ENCODE data around the gene THAP7. TPM values are rescaled to one million over a fixed set of nuclear protein-coding genes. Genes with fewer than 3 reads are reported as not detected.

THAP7 gene
- total RNA-seq, 1 donor from 2014 or later = 25.9 TPM

DNA sequence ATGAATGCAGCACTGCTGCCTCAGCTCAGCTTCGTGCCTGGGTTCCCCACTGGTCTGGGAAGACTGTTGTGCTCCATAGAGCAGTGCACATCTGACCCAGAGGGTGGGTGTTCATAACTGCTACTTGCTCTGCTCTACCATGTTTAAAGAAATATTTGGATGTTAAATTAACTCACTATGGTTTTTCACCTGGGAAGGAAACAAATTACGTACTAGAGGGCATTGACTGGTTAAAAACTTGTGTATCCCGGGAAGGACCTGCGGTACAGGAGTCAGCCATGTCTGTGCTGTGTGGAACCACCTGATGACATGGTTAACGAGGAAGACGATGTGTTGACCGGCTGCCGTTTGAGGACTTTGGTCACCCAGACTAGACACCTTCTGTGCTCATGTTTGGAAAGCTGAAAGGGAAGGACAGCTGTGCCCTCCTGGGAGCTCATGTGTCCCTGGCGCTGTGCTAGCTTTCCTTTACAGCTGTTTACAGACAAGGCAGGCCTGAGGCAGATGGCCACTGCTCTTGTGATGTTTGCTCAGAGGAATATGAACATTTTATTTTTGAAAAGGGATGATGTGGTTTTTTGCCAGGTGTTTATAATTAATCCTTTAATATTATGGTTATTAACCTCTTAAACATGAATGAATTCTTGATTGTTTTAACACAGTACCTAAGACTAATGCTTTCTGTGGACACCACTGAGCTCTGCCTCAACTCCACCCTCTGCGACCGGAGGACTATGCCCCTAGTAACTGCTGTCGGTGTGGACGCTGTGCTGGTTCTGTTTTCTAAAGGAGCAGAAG is 49.2 kb downstream of the THAP7 start:
- peaks cover 48% of the 10 kb centered on the region for H3K36me3 Mint-ChIP-seq (ENCODE audit: low read depth)
- intact Hi-C loops (cut with micrococcal nuclease) = no loop called here
- H3K27me3 Mint-ChIP-seq (ENCODE audit: low read depth) = peaks cover 8% of the 10 kb centered on the region
- H3K27ac Mint-ChIP-seq = no peak overlapping the region
- H3K4me3 Mint-ChIP-seq (ENCODE audit: low read depth) = no peak overlapping the region
- H3K4me1 Mint-ChIP-seq (ENCODE audit: low read depth) = peaks cover 14% of the 10 kb centered on the region
- no peaks in the 10 kb centered on the region for H3K9me3 Mint-ChIP-seq
- no peak for DNase-seq (ENCODE audit: low spot score)

DNA sequence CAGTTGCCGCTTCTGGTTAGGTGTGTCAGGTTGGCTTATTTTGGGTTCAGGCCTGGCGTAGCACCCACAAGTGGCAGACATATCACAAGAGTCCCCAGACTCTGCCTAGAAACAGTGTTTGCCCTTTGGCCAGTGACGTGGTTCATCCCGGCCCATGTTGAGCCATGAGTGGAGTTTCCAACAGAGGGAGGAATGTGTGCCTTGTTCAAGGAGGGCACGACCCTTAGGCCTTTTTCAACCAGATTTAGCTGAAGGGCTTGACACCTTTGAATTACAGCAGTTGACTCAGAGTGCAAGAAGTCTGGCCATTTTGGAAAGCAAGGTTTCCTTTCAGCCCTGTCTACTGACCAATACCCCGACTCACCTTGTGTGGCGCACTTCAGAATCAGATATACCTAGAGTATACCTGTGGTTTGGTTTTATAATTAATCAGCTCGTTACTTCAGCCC is 50.0 kb downstream of the THAP7 start:
- intact Hi-C loops (cut with micrococcal nuclease) = no loop called here
- peaks cover 16% of the 10 kb centered on the region for H3K4me1 Mint-ChIP-seq (ENCODE audit: low read depth)
- no peak overlapping the region for H3K27ac Mint-ChIP-seq
- H3K36me3 Mint-ChIP-seq (ENCODE audit: low read depth) = peaks cover 51% of the 10 kb centered on the region
- no peak overlapping the region for H3K4me3 Mint-ChIP-seq (ENCODE audit: low read depth)
- no peak for DNase-seq (ENCODE audit: low spot score)
- H3K27me3 Mint-ChIP-seq (ENCODE audit: low read depth) = peaks cover 6% of the 10 kb centered on the region
- no peaks in the 10 kb centered on the region for H3K9me3 Mint-ChIP-seq

DNA sequence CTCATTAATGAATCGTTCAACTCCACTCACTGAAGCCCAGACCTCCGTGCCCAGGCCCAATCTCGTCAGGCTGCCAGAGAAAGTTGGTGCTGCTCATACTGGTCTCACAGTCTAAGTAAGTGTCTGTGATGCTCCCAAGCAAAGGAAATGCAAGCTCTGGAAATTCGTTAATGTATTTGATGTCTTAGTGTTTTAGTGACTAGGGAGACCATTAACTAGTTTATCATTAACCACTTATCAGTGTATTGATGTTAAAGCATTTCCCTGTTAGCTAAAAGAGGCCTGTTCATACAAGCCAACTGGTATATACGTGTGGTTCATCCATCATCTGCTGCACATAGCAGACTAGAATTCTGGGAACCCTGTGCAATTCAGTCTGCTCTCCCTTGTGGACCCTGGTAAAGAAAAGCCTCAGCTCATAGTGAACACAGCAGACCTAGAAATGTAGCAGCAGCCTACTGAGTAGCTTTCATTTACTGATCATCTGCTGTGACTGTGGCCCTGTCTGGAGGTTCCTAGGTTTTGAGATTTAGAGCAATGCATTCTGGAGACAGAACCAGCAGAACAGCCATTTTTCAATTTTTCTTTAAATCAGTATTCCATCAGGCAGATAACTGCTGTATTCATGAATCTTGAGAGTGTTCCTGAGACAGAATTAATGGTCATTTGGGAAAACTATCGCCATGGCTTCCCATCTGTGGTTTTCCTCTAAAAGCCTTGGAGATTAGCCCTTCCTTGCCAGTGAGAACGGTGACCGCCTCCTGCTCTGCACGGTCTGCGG is 50.6 kb downstream of the THAP7 start:
- H3K36me3 Mint-ChIP-seq (ENCODE audit: low read depth) = peaks cover 56% of the 10 kb centered on the region
- no peak overlapping the region for H3K27ac Mint-ChIP-seq
- peaks cover 20% of the 10 kb centered on the region for H3K4me1 Mint-ChIP-seq (ENCODE audit: low read depth)
- no peak overlapping the region for H3K4me3 Mint-ChIP-seq (ENCODE audit: low read depth)
- peaks cover 2% of the 10 kb centered on the region for H3K27me3 Mint-ChIP-seq (ENCODE audit: low read depth)
- intact Hi-C loops (cut with micrococcal nuclease) = no loop called here
- H3K9me3 Mint-ChIP-seq = no peaks in the 10 kb centered on the region
- no peak for DNase-seq (ENCODE audit: low spot score)

DNA sequence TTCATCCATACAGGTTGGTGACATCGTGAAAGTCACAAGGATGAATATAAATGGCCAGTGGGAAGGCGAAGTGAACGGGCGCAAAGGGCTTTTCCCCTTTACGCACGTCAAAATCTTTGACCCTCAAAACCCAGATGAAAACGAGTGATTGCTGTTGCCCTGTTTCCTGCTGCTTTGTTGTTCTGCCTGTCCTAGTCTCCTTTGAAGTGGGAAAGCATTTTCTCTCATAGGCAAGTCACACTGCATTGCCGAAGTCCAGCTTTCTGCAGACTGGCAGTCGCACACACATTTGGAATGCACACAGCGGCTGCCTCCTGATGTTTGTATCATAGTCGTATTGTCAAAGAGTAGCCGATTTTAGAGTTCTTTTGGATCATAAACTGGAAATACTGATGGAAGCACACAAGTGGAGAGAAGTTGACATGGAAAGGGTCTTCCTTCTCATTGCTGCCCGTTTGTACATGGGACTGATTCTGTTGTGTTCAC is 52.2 kb downstream of the THAP7 start:
- no peak for DNase-seq (ENCODE audit: low spot score)
- Mint-ChIP-seq H3K27ac (no peak overlapping the region), H3K36me3 (ENCODE audit: low read depth) (peaks cover 65% of the 10 kb centered on the region)

More for the DNA sequence above, 52.2 kb downstream of the THAP7 start:
- intact Hi-C loops (cut with micrococcal nuclease) = no loop called here
- Mint-ChIP-seq H3K4me1 (ENCODE audit: low read depth) (peaks cover 29% of the 10 kb centered on the region), H3K27me3 (ENCODE audit: low read depth) (no peaks in the 10 kb centered on the region), H3K4me3 (ENCODE audit: low read depth) (no peak overlapping the region), H3K9me3 (no peaks in the 10 kb centered on the region)

Other genes starting within 250 kb of the THAP7 start
- gene SERPIND1, start 228.0 kb downstream of the THAP7 start, total RNA-seq = not detected in 2 replicates
- gene PI4KA, start 143.3 kb downstream of the THAP7 start, total RNA-seq = 73.4 and 77.7 TPM in 2 replicates
- 24.2 and 31.4 TPM in 2 replicates for gene SNAP29, start 143.1 kb downstream of the THAP7 start, total RNA-seq
- gene CRKL, start 84.7 kb downstream of the THAP7 start, total RNA-seq = 79.2 and 80.1 TPM in 2 replicates
- gene AIFM3, start 34.9 kb downstream of the THAP7 start, total RNA-seq = 0.23 and 0.30 TPM in 2 replicates
- gene LZTR1, start 19.8 kb downstream of the THAP7 start, total RNA-seq = 64.7 and 68.4 TPM in 2 replicates
- gene P2RX6, start 13.0 kb upstream of the THAP7 start, total RNA-seq = 0.07 TPM in 1 of 2 replicates, not detected in the other
- 0.07 TPM in 1 of 2 replicates, not detected in the other for gene SLC7A4, start 30.4 kb upstream of the THAP7 start, total RNA-seq
- 0.23 TPM in 1 of 2 replicates, not detected in the other for gene LRRC74B, start 43.8 kb upstream of the THAP7 start, total RNA-seq